ENCODE measurements around the gene DBP. TPM values are rescaled to one million over a fixed set of nuclear protein-coding genes. Genes with fewer than 3 reads are reported as not detected.

DBP gene
- total RNA-seq = 1.3 and 3.6 TPM in 2 replicates

DNA sequence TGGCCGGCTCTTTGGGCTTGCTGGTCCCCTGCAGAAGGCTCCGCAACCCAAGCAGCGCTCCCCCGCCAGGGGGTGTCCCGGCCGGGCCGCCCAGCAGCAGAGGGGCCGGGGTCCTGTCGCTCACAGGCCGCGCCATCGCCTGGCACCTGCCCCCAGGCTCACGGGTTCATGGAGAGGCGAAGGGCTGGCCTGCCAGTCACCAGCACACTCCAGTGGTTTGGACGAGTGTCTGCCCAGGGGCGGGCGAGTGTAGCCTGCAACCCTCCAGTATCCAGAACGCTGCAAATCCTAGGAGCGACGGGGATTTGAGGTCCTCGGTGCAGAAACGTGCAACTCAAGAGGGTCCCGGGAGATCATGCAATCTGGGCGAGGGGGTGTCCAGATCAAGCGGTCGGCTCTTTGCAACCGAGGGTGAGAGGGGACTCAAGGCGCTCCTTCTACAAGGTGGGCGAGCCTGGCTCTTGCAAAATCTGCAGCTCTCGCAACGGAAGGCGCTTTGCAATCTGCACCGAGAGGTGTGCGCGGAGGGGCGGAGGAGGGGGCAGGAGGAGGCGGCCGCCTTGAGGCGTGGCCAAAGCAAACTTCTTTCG is at the start of gene DBP:
Gene DBP, minus strand, starts transcription at position 521 of the 590 bp plus-strand sequence. Its CDS starts 385 bp downstream, at position 136.

DNA sequence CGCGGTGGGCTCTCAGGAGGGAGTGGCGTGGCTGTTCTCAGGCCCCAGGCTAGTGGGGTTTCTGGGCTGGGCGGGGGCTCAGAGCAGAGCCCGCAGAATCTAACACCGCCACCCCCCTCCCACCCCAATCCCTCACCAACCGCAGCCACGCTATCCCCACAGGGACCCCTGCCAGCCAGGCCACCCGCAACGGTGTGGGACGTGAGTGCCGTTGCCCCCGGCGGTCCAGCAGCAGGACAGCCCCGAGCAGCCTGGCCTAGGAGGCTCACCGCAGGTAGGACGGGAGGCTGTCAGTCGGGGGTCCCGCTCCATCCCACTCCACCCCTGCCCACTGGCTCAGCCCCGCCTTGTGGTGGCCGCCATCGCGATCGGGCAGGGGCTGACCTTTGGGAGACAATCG is 35.8 kb upstream of the DBP start, which contains the start of gene NTN5:
Gene NTN5, minus strand, starts transcription at position 24 of the 400 bp plus-strand sequence. CDS start 2,031 bp downstream, outside the sequence.

DNA sequence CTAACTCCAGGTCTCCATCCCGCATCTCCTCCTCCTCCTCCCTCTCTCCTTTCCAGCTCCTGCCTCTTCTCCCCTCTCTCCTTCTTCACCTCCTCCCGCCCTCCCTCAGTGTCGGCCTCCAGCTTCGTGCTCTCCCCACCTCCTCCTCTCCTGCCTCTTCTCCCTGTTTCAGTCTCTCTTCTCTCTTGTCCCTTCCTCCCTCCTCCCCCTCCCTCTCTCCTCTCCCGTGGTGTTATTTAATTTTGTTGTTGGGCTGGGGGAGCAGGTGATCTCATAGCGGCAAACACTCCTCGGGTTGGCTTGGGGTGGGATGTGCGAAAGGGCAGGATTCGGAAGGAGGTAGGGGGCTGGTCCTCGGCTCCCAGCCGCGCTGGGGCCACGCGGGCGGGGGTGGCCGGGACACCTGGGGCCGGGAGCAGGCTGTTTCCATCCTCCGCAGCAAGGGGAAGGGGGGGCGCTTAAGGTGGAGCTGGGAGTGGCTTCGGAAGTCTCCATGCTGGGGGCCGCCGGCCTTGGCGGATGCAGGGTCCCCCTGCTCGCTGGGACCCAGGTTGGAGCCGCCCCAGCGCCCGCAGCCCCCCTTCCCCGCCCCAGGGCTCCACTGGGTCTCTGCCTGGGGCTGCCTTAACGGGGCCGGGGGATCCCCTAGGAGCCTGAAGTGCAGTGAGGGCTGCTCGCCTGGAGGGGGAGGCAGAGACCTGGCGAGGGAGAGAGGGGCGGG is 9.0 kb upstream of the DBP start, which contains the start of gene CA11:
Gene CA11, minus strand, starts transcription at position 187 of the 721 bp plus-strand sequence. CDS start 555 bp downstream, outside the sequence.

GRCh38 chr19:48618916-48619691 is 18.1 kb downstream of the DBP start, which contains the start of the genes RPL18 and SPHK2:
Gene RPL18, minus strand, starts transcription at chr19:48619178. Its CDS starts 35 bp downstream, at chr19:48619143.
Gene SPHK2, plus strand, starts transcription at chr19:48619506. Its CDS starts 1,009 bp downstream, at chr19:48620515.

DNA sequence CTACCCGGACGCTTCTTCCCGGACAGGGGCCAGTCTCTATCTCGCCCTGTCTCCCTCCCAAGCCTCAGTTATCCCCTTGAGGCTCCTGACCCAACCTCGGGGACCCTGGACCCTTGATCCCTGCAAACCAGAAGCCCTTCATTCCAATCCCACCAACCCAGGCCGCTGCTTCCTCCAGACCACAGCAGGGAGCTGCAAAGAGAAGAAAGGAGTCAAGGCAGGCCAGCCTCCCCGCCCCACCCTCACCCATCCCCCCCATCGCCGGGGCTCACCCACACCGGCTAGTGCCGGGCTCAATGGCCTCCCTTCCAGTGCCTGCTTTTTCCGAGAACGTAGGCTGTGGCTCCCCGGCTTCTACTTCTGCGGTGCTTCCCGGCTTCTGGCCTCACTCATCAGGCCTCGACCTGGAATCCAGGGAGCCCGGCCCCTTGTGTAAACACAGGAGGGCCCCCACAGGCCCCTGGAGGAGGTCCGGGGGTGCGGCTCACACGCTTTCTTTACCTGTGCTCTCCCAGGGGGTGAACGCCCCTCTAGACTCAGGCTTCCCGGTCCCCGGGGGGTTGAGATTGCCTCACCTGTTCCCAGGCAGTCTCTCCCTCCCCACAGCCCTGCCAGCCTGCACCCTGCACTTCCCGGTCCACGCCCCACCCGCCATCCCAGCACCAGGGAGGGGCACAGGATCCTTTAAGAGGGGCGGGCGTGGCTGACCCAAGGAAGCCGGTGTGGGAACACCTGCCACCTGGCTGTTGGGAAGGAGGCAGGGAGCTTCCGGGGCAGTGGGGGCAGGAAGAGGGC is 22.5 kb downstream of the DBP start, which contains the start of gene FAM83E:
Gene FAM83E, minus strand, starts transcription at position 641 of the 795 bp plus-strand sequence. CDS start 1,704 bp downstream, outside the sequence.

GRCh38 chr19:48606463-48607358 is 30.5 kb downstream of the DBP start, which contains the start of gene SPACA4:
Gene SPACA4, plus strand, starts transcription at chr19:48606742. Its CDS starts 237 bp downstream, at chr19:48606979.

Other genes starting within 250 kb of the DBP start
- gene KDELR1, start 245.8 kb downstream of the DBP start, total RNA-seq = 219 and 256 TPM in 2 replicates
- 1.1 and 1.3 TPM in 2 replicates for gene GRIN2D, start 243.7 kb downstream of the DBP start, total RNA-seq
- 41.5 and 42.6 TPM in 2 replicates for gene GRWD1, start 191.4 kb downstream of the DBP start, total RNA-seq
- gene KCNJ14, start 181.8 kb downstream of the DBP start, total RNA-seq = 0.36 and 0.49 TPM in 2 replicates
- gene CYTH2, start 168.0 kb downstream of the DBP start, total RNA-seq = 30.6 and 35.6 TPM in 2 replicates
- 0.49 TPM in 1 of 2 replicates, not detected in the other for gene LMTK3, start 125.5 kb downstream of the DBP start, total RNA-seq
- not detected in 2 replicates for gene SULT2B1, start 85.2 kb downstream of the DBP start, total RNA-seq
- gene SPACA4, start 30.6 kb downstream of the DBP start, total RNA-seq = not detected in 2 replicates
- 0.32 TPM in 1 of 2 replicates, not detected in the other for gene FAM83E, start 22.3 kb downstream of the DBP start, total RNA-seq
- 2,406 and 2,632 TPM in 2 replicates for gene RPL18, start 18.2 kb downstream of the DBP start, total RNA-seq
- gene SPHK2, start 17.9 kb downstream of the DBP start, total RNA-seq = 8.3 and 13.4 TPM in 2 replicates
- gene CA11, start 8.8 kb upstream of the DBP start, total RNA-seq = 1.1 and 3.2 TPM in 2 replicates
- gene NTN5, start 35.6 kb upstream of the DBP start, total RNA-seq = not detected in 2 replicates
- gene FUT2, start 58.6 kb upstream of the DBP start, total RNA-seq = not detected in 2 replicates
- gene MAMSTR, start 82.3 kb upstream of the DBP start, total RNA-seq = 0.32 and 0.72 TPM in 2 replicates
- 2.2 and 3.4 TPM in 2 replicates for gene RASIP1, start 103.2 kb upstream of the DBP start, total RNA-seq
- gene IZUMO1, start 109.5 kb upstream of the DBP start, total RNA-seq = not detected in 2 replicates
- gene FUT1, start 115.3 kb upstream of the DBP start, total RNA-seq = 0.32 and 1.1 TPM in 2 replicates
- gene FGF21, start 118.1 kb upstream of the DBP start, total RNA-seq = not detected in 2 replicates
- gene BCAT2, start 173.7 kb upstream of the DBP start, total RNA-seq = 50.5 and 82.1 TPM in 2 replicates
- gene HSD17B14, start 199.1 kb upstream of the DBP start, total RNA-seq = 0.49 and 1.8 TPM in 2 replicates
- 9.7 and 28.4 TPM in 2 replicates for gene PLEKHA4, start 231.2 kb upstream of the DBP start, total RNA-seq
- 51.0 and 87.6 TPM in 2 replicates for gene PPP1R15A, start 235.0 kb upstream of the DBP start, total RNA-seq

All from cardiac atrium fibroblast (primary cell).